ENCODE data around the gene ARFGAP2.

GRCh38 chr11:47181271-47181670 is 4.6 kb upstream of the ARFGAP2 start:
- TF ChIP-seq CTCF (IDR thresholded peaks at IDR 0.05; ENCODE audit: low read length), result no peak
- TF ChIP-seq EZH2 (optimal IDR thresholded peaks at IDR 0.05; ENCODE audit: low read depth, low read length), result no peak
